ENCODE results near the gene SKIL.

The SKIL gene

DNA sequence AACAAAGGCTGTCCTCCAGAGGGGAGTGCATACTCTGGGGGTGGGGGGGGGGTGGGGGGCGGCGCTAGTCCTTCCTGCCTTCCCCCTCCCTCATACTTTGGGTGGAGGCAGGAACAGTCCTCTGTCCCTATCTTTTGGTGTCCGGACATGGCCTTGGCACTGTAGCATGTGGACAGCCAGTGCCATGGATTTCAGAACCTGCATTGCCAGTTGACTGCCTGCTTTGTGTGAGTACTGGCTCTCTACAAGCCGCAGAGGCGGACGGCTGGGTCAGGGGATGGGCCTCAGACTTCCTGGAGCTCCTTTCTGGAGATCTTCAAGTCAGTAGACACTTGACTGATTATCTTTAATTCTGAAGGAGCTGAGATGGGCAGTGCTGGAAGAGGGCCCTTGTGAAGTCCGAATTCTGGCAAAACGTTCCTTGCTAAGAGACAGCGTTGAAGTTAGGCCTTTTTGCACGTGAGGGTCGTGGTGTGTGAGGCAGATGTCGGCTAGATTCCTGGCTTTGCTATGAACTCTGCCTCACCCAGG, 63.7 kb downstream of the SKIL start:
- no peak overlapping the region for H3K18ac ChIP-seq (ENCODE audit: low read length)
- peaks cover 5% of the 10 kb centered on the region for H3K9me3 ChIP-seq (ENCODE audit: insufficient read depth, low read depth, low read length)
- H3K27me3 ChIP-seq (ENCODE audit: insufficient read depth, low read length): peaks cover 9% of the 10 kb centered on the region
- H3K4me2 ChIP-seq (ENCODE audit: low read length): no peak overlapping the region
- H3K9ac ChIP-seq (ENCODE audit: low read length): no peak overlapping the region
- H3K79me1 ChIP-seq (ENCODE audit: low read length): no peaks in the 10 kb centered on the region
- no peaks in the 10 kb centered on the region for H3K36me3 ChIP-seq (ENCODE audit: control insufficient read depth in 1 of 2, insufficient read depth in 2 of 2, low read length in 2 of 2)
- H2AK5ac ChIP-seq (ENCODE audit: low read length): no peak overlapping the region
- H3K27ac ChIP-seq (ENCODE audit: low read depth, low read length): no peak overlapping the region
- H3K4me1 ChIP-seq (ENCODE audit: control insufficient read depth in 1 of 2, insufficient read depth in 2 of 2, low read length in 2 of 2): peaks cover 0 to 7% of the 10 kb centered on the region in 2 experiments
- no CpG with 5 or more reads among the region's 12 CpGs for WGBS (ENCODE audit: extremely low coverage, insufficient coverage, insufficient read length)
- H2BK5ac ChIP-seq (ENCODE audit: low read depth, low read length, poor library complexity): no peak overlapping the region
- no peaks in the 10 kb centered on the region for H3K79me2 ChIP-seq (ENCODE audit: control insufficient read depth, insufficient read depth, low read length, poor library complexity)
- no peak overlapping the region for H2BK12ac ChIP-seq (ENCODE audit: low read length)
- no peak overlapping the region for H3K14ac ChIP-seq (ENCODE audit: low read length)
- H4K12ac ChIP-seq (ENCODE audit: low read depth, low read length): no peak overlapping the region
- no peak overlapping the region for H2AFZ ChIP-seq (ENCODE audit: insufficient read depth, low read length, poor library complexity)
- no peak overlapping the region for H3K4ac ChIP-seq (ENCODE audit: low read depth, low read length)
- no peak overlapping the region for H4K91ac ChIP-seq (ENCODE audit: low read depth, low read length)
- H4K8ac ChIP-seq (ENCODE audit: low read depth, low read length): no peak overlapping the region
- no peak overlapping the region for H3K4me3 ChIP-seq (ENCODE audit: low read depth, low read length)
- no peak overlapping the region for H2BK120ac ChIP-seq (ENCODE audit: insufficient read depth, low read length, poor library complexity)
- H3K23ac ChIP-seq (ENCODE audit: low read length): no peak overlapping the region
- DNase-seq: no peak

DNA sequence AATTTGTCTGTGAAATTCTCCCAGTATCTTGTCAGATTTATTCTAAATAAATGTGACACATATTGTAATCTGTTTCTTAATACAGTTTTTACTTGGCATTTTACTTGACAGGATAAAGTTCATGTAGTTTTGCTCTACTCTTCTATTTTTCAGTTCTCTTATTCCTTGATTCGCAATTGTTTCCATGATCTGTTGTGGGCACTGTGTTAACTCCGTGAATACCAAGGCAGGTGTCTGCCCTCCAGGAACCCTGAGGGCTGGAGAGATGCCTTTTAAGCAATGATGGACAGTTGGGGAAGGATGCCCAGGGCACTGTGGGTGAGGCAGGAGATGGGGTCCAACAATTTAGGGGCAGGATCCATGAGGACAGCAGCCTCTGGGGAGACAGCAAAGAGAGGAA, 64.2 kb downstream of the SKIL start:
- H3K23ac ChIP-seq (ENCODE audit: low read length): no peak overlapping the region
- no peak overlapping the region for H3K4me2 ChIP-seq (ENCODE audit: low read length)
- DNase-seq: no peak
- no peak overlapping the region for H3K4ac ChIP-seq (ENCODE audit: low read depth, low read length)
- H2AK5ac ChIP-seq (ENCODE audit: low read length): no peak overlapping the region
- no peak overlapping the region for H2BK5ac ChIP-seq (ENCODE audit: low read depth, low read length, poor library complexity)
- H3K4me1 ChIP-seq (ENCODE audit: control insufficient read depth in 1 of 2, insufficient read depth in 2 of 2, low read length in 2 of 2): peaks cover 0 to 7% of the 10 kb centered on the region in 2 experiments
- H3K4me3 ChIP-seq (ENCODE audit: low read depth, low read length): no peak overlapping the region
- H3K79me2 ChIP-seq (ENCODE audit: control insufficient read depth, insufficient read depth, low read length, poor library complexity): no peaks in the 10 kb centered on the region
- H4K12ac ChIP-seq (ENCODE audit: low read depth, low read length): no peak overlapping the region
- no CpG with 5 or more reads among the region's 2 CpGs for WGBS (ENCODE audit: extremely low coverage, insufficient coverage, insufficient read length)
- H3K9me3 ChIP-seq (ENCODE audit: insufficient read depth, low read depth, low read length): peaks cover 5% of the 10 kb centered on the region
- H3K18ac ChIP-seq (ENCODE audit: low read length): no peak overlapping the region
- no peak overlapping the region for H4K8ac ChIP-seq (ENCODE audit: low read depth, low read length)
- peak overlapping the region; percentile 6 for H3K9ac ChIP-seq (ENCODE audit: low read length)
- no peak overlapping the region for H2BK12ac ChIP-seq (ENCODE audit: low read length)
- no peak overlapping the region for H3K27ac ChIP-seq (ENCODE audit: low read depth, low read length)
- H4K91ac ChIP-seq (ENCODE audit: low read depth, low read length): no peak overlapping the region
- H3K14ac ChIP-seq (ENCODE audit: low read length): no peak overlapping the region
- H2AFZ ChIP-seq (ENCODE audit: insufficient read depth, low read length, poor library complexity): no peak overlapping the region
- H3K79me1 ChIP-seq (ENCODE audit: low read length): no peaks in the 10 kb centered on the region
- H3K27me3 ChIP-seq (ENCODE audit: insufficient read depth, low read length): peaks cover 9% of the 10 kb centered on the region
- no peak overlapping the region for H2BK120ac ChIP-seq (ENCODE audit: insufficient read depth, low read length, poor library complexity)
- no peaks in the 10 kb centered on the region for H3K36me3 ChIP-seq (ENCODE audit: control insufficient read depth in 1 of 2, insufficient read depth in 2 of 2, low read length in 2 of 2)

DNA sequence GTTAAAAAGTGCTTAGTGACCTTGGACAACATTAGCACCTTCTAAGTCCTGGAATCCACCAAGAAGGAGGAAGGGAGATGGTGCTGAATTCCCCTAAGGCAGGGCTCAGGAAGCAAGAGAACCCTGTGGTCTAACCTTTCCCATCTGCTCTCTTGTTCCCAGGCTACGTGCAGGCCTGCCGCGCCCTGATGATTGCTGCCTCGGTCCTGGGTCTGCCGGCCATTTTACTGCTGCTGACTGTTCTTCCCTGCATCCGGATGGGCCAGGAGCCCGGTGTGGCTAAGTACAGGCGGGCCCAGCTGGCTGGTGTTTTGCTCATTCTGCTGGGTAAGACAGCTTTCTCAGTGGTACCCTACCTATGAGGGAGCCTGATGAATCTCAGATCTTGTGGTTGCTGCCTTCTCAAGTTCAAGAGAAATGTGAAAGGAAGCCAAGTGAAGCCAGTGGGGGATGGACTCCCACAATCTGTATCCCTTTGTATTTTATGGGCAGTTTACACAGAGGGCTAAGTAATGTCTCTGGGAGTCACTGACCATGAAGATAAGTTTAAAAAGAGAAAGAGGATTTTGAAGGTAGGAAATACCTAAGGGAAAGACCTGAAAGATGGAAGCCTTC, 65.6 kb downstream of the SKIL start:
- WGBS (ENCODE audit: extremely low coverage, insufficient coverage, insufficient read length): no CpG with 5 or more reads among the region's 8 CpGs
- no peak overlapping the region for H4K8ac ChIP-seq (ENCODE audit: low read depth, low read length)
- no peak overlapping the region for H4K91ac ChIP-seq (ENCODE audit: low read depth, low read length)
- H3K27me3 ChIP-seq (ENCODE audit: insufficient read depth, low read length): peaks cover 9% of the 10 kb centered on the region
- H3K23ac ChIP-seq (ENCODE audit: low read length): no peak overlapping the region
- no peak for DNase-seq
- H3K9ac ChIP-seq (ENCODE audit: low read length): no peak overlapping the region
- no peaks in the 10 kb centered on the region for H3K79me2 ChIP-seq (ENCODE audit: control insufficient read depth, insufficient read depth, low read length, poor library complexity)
- no peaks in the 10 kb centered on the region for H3K79me1 ChIP-seq (ENCODE audit: low read length)
- peaks cover 3% of the 10 kb centered on the region for H3K9me3 ChIP-seq (ENCODE audit: insufficient read depth, low read depth, low read length)
- peaks cover 0 to 7% of the 10 kb centered on the region in 2 experiments for H3K4me1 ChIP-seq (ENCODE audit: control insufficient read depth in 1 of 2, insufficient read depth in 2 of 2, low read length in 2 of 2)
- no peaks in the 10 kb centered on the region for H3K36me3 ChIP-seq (ENCODE audit: control insufficient read depth in 1 of 2, insufficient read depth in 2 of 2, low read length in 2 of 2)
- no peak overlapping the region for H2BK12ac ChIP-seq (ENCODE audit: low read length)
- no peak overlapping the region for H3K4me3 ChIP-seq (ENCODE audit: low read depth, low read length)
- no peak overlapping the region for H2AFZ ChIP-seq (ENCODE audit: insufficient read depth, low read length, poor library complexity)
- H2BK5ac ChIP-seq (ENCODE audit: low read depth, low read length, poor library complexity): no peak overlapping the region
- no peak overlapping the region for H2BK120ac ChIP-seq (ENCODE audit: insufficient read depth, low read length, poor library complexity)
- H3K4ac ChIP-seq (ENCODE audit: low read depth, low read length): no peak overlapping the region
- H3K14ac ChIP-seq (ENCODE audit: low read length): no peak overlapping the region
- no peak overlapping the region for H2AK5ac ChIP-seq (ENCODE audit: low read length)
- H3K4me2 ChIP-seq (ENCODE audit: low read length): no peak overlapping the region
- no peak overlapping the region for H3K18ac ChIP-seq (ENCODE audit: low read length)
- H3K27ac ChIP-seq (ENCODE audit: low read depth, low read length): no peak overlapping the region
- no peak overlapping the region for H4K12ac ChIP-seq (ENCODE audit: low read depth, low read length)

DNA sequence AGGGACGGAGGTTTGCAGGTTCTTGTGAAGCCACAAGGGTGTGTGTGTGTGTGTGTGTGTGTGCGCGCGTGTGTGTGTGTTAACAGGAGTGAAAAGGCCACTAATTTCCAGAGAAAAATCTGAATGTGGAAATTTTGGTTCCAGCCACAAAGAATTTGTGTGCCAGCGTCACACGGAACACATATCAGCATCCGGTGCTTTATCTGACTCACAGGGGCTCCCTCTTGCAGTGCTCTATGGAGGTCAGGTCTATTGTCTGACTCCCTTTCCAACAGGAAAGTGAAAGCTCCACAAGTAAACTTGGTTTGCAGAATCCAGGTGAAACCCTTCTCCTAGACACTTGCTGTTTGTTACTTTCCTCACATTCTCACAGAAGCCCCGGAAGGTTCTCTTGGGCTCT, 67.4 kb downstream of the SKIL start:
- Histone ChIP-seq H4K12ac (ENCODE audit: low read depth, low read length) (no peak overlapping the region), H3K4me1 (ENCODE audit: control insufficient read depth in 1 of 2, insufficient read depth in 2 of 2, low read length in 2 of 2) (no peaks in the 10 kb centered on the region), H3K27me3 (ENCODE audit: insufficient read depth, low read length) (no peaks in the 10 kb centered on the region), H3K4me3 (ENCODE audit: low read depth, low read length) (no peak overlapping the region), H3K27ac (ENCODE audit: low read depth, low read length) (no peak overlapping the region), H3K9me3 (ENCODE audit: insufficient read depth, low read depth, low read length) (no peaks in the 10 kb centered on the region), H2BK12ac (ENCODE audit: low read length) (no peak overlapping the region), H2BK120ac (ENCODE audit: insufficient read depth, low read length, poor library complexity) (no peak overlapping the region), H3K79me2 (ENCODE audit: control insufficient read depth, insufficient read depth, low read length, poor library complexity) (no peaks in the 10 kb centered on the region), H2BK5ac (ENCODE audit: low read depth, low read length, poor library complexity) (no peak overlapping the region), H2AFZ (ENCODE audit: insufficient read depth, low read length, poor library complexity) (no peak overlapping the region), H3K4me2 (ENCODE audit: low read length) (no peak overlapping the region), H3K4ac (ENCODE audit: low read depth, low read length) (no peak overlapping the region), H3K36me3 (ENCODE audit: control insufficient read depth in 1 of 2, insufficient read depth in 2 of 2, low read length in 2 of 2) (no peaks in the 10 kb centered on the region), H3K23ac (ENCODE audit: low read length) (no peak overlapping the region), H4K8ac (ENCODE audit: low read depth, low read length) (no peak overlapping the region), H4K91ac (ENCODE audit: low read depth, low read length) (no peak overlapping the region), H3K18ac (ENCODE audit: low read length) (no peak overlapping the region), H3K79me1 (ENCODE audit: low read length) (no peaks in the 10 kb centered on the region), H3K14ac (ENCODE audit: low read length) (no peak overlapping the region), H3K9ac (ENCODE audit: low read length) (no peak overlapping the region), H2AK5ac (ENCODE audit: low read length) (no peak overlapping the region)
- DNase-seq: no peak
- no CpG with 5 or more reads among the region's 8 CpGs for WGBS (ENCODE audit: extremely low coverage, insufficient coverage, insufficient read length)

Measured in trophoblast cell (in vitro differentiated cells and primary cell).